Stimulated activated CD4-positive, alpha-beta T cell treated with anti-CD3 and anti-CD28 coated beads, Interleukin-15, amount 100 ng/mL, for 48 hours (primary cell): Measurements from ENCODE around the gene GSG1L.

Experiments
- DNase-seq, 2 donors: peaks; one replicate each; pipeline ENCODE4 v3.0.0-alpha.2; 2020; ENCODE audit warnings: low read depth in 2 of 2

Gene GSG1L

DNA sequence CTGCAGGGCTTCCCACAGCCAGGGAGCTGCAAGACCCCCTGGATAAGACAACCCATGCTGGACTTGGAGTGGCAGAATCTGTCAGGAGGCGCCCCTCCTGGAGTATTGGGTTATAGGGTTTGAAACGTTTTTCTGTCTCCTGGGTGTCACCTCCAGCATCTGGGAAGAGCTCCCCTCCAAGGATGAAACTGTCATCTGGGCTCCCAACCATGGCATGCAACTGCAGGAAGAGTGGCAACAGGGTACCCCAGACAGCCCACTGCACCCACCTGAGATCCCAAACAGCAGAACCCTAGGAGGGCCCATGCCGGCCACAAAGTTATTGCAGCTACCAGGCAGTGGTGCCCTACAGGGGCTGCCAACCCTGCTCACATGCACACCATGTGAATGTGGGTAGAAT is 636 bp upstream of the GSG1L start:
- no peak for DNase-seq

DNA sequence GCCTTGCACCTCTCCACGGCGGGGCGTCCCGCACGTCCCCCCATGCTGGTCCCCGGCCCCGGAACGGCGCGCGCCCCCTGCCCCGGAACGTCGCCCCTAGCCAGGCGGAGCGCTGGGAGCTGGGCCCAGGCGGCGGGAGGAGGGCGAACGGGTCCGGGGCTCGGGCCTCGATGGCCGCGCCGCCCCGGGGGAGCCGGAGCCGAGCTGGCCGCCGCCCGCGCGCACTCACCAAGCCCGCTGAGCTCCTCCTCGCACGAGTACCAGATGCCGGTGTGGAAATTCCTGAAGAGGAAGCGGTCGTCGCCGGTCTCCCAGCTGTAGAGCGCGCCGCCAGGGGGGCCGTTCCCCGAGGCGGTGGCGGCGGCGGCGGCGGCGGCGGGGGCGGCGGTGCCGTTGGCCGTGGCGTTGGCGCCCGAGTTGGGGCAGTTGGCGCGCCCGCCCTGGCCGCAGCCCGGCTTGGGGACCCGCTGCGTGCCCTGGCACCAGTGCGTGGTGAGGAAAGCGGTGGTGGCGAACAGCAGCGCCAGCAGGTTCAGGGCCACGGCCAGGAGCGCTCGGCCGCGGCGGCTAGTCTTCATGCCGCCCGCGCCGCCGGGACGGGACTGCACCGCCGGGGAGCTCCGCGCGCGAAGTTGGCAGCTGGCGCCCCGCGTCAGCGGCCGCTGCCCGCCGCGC is 530 bp downstream of the GSG1L start:
- no peak for DNase-seq

DNA sequence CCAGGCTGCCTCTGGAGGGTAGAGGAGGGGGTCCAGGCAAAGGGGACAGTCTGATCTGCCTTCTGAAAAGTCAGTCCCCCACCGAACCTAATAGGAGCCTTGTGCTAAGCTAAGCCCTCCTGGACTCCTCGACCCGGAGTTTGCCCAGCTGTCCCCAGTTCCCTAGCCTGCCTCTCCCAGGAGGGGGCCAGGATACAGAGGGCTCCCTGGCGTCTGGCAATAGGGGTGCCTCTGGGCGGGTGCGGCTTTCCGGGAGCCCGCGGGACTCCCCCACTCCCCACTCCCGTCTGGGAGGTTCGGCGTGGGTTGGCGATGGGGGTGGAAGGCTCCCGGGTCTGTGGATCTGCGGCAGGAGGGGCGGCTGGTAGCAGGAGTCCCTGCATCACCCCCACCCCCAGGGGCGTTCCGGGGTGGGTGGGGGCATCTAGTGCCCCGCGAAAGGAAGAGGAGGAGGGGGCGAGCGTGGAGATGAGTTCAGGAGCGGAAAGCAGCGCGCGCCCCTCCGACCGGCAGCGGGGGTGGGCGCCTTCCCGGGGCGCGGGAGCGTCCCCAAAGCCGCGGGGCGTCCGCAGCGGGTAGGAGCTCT is 1.2 kb downstream of the GSG1L start:
- DNase-seq, result no peak

DNA sequence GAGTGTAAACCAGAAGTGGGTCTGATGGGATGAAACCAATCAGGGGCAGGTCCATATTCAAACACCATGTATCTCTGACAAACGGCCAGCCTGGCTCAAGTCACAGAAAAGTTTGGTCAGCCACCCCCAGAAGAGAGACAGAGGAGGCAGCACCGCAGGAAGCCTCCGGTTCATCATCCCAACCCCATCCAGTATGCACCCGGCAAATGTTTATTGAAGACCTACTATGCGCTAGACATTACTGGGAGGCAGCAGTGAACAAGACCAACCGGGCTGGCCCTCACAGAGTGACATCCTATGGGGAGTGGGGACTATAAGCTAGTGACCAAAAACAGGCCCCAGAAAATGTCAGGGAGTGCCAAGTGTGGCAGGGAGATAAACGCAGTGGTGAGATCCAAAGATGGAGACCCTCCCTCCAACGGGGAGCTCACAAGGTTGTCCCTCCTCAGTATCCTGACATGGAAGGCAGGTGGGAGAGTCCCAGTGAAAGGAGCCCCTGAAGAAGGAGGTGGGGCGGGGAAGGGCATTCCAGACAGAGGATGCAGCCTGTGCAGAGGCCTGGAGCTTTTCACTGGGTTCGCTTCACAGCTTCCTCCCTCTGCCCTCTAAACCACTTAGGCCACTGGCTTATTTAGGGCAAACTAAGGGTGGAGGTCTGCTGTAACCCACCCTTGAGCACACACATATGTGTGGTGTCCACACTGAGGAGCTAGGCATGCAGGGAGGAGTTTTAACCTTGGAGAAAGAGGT is 2.0 kb downstream of the GSG1L start:
- DNase-seq, result no peak

DNA sequence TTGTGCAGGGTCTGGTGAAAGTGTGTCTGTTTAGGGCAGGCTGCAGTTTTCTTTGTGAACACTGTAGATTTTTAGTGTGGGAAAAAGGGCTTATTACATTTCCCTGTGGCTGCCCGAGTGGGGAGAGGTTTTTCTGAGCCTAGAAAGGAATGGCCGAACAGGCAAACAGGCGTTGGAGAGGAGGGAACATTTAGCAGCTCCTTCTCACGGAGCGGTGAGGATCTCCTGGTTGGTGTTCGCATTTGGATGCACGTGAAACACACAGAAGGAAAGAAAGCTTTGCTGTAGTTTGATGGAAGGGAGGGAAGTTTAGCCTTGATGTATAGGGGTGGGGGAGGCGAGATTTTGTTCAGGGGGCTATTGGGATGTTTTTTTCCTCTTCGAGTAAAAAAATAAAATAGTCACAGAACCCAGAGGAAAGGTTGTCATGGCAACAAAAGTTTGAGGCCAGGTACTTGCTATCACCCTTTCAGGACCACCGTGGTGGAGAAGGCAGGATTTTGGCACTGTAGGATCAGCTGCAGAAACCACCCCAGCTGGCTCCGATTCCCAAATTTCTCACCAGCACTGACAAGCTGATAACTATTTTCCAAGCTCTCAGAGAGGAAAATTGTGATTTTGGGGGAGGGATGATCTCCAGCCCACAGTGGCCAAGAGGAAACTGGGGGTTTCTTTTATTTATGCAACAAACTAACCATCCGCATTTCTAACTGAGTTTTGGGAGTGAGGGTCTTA is 3.5 kb downstream of the GSG1L start:
- DNase-seq, result no peak

DNA sequence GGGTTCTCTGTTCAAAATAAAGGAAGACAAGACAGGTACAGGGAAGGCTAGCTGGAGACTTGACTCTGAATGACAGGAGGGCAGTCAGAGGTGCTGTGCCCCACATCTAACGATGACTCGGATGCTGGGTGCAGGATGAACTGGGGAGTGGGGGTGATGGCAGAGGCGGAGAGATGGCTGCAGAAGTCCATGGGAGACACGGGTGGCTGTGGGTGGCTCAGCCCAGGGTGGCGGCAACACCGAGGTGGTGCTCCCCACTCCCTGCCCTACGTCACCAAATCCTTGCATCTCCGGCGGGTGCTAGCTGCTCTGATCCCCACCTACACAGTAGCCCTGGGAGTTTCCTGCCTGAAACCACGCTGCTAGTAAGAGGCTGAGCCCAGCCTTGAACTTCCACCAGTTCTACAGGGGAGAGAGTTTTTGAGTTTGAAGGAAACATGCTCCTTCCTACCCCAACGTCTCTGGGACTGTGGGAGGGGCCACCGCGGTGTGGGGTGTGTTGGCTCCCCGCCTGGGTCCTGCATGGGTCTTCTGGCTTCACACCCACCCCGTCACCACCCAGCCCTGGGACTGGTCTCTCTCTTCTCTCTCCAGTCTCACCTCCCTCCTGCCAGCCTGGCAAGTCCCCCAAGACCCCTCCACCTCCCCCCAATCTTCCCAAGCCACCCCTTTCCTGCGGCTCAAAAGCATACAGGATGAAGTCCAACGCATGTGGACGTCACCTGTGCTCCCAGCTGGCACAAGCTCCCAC is 4.5 kb downstream of the GSG1L start:
- no peak for DNase-seq

DNA sequence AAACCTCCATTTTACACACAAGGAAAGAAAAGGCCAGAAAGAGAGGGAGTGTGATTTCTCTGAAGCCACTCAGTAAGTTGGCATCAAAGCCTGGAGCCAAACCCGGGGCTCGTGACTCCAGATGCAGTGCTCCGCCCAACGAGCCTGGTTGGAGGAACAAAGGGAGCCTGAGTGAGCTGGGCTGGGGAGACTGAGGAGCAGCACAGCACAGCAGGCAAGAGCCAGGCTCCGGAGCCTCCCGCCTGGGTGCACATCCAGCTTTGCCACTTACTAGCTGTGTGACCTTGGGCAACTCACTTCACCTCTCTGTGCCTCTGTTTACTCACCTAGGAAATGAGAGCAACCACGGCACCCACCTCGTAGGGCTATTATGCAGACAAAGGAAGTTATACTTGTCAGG is 5.6 kb downstream of the GSG1L start:
- DNase-seq, result no peak

DNA sequence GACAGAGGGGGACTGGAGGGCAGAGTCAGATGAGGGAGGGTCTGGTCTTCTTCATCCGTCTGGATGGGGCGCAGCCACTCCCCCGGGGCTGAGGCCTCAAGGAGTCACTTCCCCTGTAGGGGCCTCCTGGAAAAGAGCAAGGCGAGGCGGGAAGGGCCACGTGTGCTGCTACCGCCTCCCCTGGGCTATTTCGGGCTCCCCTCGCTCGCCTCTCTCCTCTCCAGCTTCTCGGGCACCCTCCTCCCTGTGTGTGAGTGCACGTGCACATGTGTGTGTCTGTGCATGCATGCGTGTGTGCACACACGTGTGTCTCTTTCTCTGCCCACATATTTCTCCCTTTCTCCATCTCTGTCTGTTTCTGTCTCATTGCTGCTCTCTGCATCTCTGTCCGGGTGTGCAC is 10.1 kb downstream of the GSG1L start:
- no peak for DNase-seq

DNA sequence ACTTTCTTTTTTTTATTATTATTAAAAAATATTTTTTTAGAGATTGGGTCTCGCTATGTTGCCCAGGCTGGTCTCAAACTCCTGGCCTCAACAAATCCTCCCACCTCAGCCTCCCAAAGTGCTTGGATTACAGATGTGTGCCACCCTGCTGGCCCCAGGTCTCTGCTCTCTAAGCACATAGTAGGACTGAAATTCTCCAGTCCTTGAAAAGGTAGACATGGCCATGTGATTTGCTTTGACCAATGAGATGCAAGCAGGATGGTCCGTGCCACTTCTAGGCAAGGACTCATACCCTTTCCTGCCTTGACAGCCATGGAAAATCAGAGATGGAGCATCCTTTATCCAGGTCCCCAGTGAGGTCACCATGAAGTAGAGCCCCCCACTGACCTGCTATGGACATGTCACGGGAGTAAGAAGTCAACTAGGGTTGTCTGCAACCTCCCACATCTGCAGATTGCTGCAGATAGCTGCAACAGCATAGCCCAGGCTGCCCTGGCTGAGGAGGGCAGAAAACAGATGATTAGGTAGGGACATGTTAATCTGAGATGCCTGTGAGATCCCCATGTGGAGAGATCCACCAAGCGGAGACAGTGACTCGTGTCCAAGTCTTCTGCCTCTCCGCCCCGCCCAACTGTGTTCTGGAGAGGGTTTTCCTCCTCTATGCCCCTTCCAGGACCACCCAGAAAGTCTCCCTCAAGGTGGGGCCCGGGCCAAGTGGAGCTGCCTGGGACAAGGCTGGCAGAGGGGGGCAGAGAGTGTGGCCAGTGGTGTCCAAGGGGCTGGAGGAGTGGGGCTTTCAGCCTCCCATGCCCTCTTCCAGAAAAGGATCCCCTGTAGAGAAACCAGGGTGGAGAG is 11.0 kb downstream of the GSG1L start:
- DNase-seq, result no peak

DNA sequence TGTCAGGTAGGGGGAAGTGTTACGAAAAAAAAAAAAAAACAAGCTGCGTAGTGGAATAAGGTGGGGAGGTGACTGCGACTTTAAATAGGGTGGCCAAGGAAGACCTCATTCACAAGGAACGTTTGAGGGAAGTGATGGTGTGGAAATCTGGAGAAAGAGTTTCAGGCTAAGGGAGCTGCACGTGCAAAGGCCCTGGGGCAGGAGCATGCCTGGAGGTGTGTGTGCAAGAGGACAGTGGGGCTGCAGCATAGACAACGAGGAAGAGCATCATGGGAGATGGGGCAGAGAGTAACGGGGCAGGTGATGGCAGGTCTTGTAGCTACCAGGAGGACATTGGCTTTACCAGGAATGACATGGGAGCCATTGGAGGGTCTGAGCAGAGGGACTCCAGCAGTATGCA is 12.0 kb downstream of the GSG1L start:
- DNase-seq, result no peak

DNA sequence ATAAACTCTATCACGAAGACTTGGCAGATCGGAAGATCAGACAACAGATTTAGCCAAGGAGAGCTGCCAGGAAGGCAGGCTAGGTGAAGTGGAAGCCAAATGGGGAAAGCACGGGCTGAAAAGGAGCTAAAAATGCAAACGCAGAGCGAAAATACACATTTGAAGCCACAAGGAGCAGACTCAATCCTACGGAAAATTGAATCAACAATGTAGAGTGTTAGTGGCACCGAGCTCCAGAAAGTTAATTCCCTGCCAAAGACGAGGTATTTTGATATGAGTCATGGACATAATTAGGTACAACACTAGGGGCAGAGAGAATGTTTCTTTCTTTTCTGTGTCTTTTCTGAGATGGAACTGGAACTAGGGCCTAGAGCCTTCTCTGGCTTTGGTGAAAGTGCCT is 20.7 kb downstream of the GSG1L start:
- no peak for DNase-seq

DNA sequence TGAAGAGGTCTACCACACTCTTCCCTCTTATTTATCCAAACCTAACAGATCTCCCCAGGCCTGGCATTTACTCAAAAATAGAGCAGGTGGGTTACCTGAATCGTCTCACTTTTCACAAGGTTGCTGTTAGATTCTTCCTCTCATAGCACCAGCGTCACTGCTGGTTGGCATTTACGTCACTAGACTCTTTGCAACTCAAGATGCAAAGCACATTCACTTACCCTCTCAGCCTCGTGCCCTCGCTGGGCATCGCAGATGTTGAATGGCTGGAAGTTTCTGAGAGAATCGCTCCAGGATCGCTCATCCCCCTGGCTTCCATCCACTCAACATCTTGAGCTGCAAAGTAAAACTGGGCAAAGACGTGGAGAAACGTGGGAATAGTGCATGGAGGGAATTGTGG is 21.9 kb downstream of the GSG1L start:
- no peak for DNase-seq

DNA sequence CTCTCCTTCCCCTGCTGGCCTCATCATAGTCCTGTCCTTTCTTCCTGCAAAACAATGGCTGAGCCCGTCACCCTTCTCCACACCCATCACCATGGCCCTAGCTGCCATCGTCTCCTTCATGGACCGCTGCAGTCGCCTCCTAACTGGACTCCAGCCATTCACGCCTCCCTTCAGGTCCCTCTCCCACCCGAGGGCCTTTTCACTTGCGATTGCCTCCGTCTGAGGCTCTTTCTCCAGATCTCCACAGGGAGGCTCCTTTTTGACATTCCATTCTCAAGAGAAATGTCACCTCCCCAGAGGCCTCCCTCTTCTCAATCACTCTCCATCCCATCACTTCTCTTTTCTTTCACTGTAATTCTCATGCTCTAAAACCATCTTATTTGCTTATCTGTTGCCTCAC is 23.5 kb downstream of the GSG1L start:
- no peak for DNase-seq

DNA sequence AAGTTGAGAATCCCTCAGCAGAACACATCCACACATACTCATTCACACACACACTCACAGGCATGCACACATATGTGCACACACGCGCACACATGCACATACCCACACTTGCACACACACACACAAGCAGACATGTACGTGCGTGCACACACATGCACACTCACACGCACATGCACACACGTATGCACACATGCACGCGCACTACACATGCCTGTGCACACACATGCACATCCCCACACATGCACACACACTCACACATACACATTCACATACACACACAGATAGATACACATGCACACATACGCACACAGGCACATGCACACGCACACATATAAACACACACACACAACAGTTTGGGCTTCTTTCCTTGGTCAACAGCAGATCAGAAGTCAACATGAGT is 24.0 kb downstream of the GSG1L start:
- no peak for DNase-seq

DNA sequence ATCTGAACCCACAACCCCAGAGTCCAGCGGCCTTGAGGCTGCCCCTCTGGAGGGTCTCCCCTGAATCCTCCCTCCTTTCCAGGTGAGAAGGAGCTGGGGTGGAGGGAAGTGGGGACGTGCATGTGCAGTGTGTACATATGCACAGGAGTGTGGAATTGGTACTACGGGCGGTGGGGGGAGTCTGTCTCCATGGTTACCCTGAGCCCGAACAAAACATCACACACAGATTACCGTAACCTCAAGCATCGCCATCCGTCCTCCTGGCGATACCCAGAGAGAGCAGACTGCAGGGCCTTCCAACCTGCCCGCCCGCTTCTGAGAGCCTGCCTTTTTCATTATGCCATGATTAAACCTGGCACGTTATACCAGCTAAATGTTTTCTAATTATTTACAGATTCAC is 25.1 kb downstream of the GSG1L start:
- no peak for DNase-seq

DNA sequence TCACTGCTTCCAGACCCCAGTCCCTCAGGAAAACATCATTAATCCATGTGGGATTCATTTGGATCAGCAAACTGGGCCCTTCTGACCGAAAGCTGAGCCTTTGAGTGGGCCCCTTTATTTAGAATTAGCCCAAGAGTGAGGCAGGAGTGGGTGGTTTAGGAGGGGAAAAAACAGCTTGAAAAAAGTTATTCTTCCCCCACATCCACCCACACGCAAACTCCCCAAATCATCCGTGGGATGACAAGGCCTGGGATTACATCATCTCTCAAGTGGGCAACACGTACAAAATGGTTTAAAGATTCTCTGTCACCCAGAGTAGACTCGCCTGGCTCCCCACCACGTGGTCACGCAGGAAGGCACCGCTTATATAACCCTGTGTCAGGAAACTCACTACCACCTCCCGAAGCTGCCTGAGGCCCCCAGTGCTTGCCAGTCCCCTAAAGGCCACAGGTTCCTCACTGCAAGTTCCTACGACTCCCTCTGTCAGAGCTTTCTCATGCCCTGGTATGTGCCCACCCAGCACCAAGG is 27.6 kb downstream of the GSG1L start:
- no peak for DNase-seq

DNA sequence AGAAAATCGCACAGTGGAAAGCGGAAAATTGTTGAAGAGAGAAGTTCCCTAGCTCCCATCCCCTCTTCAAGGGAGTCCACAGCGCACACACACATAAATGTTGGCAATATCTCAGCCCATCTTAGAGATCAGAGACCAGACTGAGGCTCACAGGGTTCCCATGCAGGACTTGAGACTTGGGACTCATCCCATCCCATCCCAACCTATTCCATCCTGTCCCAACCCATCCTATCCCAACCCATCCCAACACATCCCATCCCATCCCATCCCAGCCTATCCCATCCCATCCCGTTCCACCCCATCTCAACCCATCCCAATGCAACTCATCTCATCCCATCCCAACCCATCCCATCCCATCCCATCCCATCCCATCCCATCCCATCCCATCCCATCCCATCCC is 29.6 kb downstream of the GSG1L start:
- no peak for DNase-seq

DNA sequence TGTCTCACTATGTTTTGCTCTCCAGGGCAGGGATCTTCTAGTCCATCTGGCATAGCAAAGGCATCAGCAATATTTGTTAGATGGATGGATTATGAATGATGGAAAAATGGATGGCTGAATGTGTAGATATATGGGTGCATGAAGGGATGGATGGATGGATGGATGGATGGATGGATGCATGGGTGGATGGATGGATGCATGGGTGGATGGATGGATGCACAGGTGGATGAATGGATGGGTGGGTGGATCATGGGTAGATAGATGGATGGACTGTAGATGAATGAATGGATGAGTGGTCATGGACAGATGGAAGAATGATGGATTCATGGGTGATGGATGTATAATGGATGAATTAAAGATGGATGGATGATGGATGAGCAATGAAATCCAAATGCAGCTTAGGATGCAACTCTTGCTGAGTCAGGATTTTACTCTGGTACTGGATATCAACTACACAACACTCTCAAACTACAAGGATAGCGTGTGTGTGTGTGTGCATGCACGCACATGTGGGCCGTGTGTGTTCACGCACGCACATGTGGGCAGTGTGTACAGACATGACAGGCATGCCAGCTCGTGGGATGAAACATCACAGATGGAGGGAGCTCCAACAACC is 34.0 kb downstream of the GSG1L start:
- DNase-seq, result no peak

DNA sequence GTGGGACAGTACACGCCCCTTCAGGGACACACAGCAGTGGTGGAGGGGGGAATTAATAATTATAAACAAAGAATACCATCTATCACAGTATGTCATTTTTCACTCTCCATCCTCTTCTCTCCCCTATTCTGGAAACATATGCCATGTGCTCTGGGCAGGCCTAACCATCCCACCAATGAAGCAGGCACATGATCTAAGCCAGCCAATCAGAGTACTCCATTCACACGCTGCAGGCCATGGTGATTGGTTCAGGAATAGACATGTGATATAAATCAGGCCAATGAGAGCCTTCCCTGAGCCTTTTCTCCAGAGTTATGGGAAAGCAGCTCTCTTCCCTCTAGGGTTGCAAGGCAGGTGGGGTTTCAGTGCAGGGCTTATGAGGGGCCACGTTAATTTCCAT is 36.5 kb downstream of the GSG1L start:
- no peak for DNase-seq

DNA sequence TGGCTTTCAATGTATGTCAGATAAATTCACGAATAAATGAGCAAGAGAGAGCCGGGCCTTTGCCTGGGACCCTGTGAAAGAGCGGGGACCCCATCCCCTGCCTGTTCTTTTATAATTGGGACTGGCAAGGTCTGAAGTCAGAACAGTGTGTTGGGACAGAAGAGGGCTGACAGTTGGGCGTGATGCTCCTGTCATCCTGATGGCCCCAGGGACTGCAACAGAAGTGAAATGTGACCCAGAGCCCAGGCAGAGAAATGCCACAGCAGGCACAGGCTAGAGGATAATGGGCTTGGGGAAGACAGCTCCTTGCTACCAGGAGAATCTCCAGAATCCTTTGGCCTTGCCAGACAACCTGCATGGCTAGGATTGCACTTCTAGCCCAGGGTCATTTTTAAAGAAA is 37.9 kb downstream of the GSG1L start:
- no peak for DNase-seq
